ENCODE data around the gene LARGE1.

The LARGE1 gene

DNA sequence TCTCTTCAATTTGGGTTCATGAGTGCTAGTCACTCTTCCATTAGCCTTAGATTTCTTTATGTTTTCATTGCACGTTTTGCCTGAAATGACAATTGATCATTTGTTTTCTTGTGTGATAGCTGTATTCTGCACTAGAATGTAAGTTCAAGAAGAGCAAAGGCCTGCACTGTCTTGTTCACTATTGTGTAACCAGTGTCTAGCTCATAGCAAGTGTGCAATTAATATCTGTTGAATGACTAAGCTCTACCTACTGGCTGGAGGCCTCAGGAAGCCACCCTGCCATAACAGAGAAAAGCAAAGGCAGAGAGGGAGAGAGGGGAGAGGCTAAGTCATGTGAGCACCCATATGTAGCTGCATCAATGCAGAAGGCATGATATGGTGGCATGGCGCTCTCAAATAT is 569.3 kb downstream of the LARGE1 start:
- H3K4me2 ChIP-seq (ENCODE audit: insufficient read depth, low read length): no peak overlapping the region
- H4K20me1 ChIP-seq (ENCODE audit: insufficient read depth, low read length): no peaks in the 10 kb centered on the region
- no peak for TF ChIP-seq EZH2 (IDR thresholded peaks at IDR 0.05; ENCODE audit: borderline replicate concordance, low read depth, low read length, severe bottlenecking)
- TF ChIP-seq, protein P1, sequence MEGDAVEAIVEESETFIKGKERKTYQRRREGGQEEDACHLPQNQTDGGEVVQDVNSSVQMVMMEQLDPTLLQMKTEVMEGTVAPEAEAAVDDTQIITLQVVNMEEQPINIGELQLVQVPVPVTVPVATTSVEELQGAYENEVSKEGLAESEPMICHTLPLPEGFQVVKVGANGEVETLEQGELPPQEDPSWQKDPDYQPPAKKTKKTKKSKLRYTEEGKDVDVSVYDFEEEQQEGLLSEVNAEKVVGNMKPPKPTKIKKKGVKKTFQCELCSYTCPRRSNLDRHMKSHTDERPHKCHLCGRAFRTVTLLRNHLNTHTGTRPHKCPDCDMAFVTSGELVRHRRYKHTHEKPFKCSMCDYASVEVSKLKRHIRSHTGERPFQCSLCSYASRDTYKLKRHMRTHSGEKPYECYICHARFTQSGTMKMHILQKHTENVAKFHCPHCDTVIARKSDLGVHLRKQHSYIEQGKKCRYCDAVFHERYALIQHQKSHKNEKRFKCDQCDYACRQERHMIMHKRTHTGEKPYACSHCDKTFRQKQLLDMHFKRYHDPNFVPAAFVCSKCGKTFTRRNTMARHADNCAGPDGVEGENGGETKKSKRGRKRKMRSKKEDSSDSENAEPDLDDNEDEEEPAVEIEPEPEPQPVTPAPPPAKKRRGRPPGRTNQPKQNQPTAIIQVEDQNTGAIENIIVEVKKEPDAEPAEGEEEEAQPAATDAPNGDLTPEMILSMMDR (IDR thresholded peaks at IDR 0.05; ENCODE audit: borderline replicate concordance, extremely low read depth, low read length, poor library complexity, severe bottlenecking): no peak
- H3K27ac ChIP-seq (ENCODE audit: low read length): no peak overlapping the region
- no peak for DNase-seq
- no peaks in the 10 kb centered on the region for H3K36me3 ChIP-seq (ENCODE audit: insufficient read depth, low read length)
- no peak overlapping the region for H2AFZ ChIP-seq (ENCODE audit: low read depth, low read length)
- no peaks in the 10 kb centered on the region for H3K4me1 ChIP-seq (ENCODE audit: insufficient read depth, low read length)
- H3K27me3 ChIP-seq (ENCODE audit: insufficient read depth, low read length, poor library complexity): no peaks in the 10 kb centered on the region
- H3K79me2 ChIP-seq (ENCODE audit: insufficient read depth, low read length): no peaks in the 10 kb centered on the region
- H3K9me3 ChIP-seq (ENCODE audit: insufficient read depth, low read length, severe bottlenecking): no peaks in the 10 kb centered on the region
- no peak overlapping the region for H3K4me3 ChIP-seq (ENCODE audit: low read depth in 1 of 2, low read length in 2 of 2)
- H3K9ac ChIP-seq (ENCODE audit: low read depth, low read length): no peak overlapping the region
- ATAC-seq (ENCODE audit: insufficient read depth, low read depth): no peak

DNA sequence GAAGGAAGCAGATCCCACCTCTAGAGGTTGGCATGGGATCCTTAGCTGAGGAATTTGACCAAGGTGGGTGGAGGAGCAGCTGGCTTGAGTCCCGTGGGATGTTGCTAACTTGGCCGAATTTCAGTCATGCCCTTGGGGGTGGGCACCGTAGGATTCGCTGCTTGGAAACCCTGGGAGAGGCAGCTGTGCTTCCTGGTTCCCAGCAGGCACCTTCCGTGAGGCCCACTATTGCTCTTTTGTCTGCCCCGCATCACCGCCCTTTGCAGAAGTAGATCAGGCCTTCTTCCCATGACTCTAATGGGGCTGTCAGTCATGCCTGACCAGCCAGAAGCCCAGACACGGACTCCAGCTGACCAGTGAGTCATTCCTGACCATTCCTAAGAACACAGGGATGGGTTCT is 569.8 kb downstream of the LARGE1 start:
- Histone ChIP-seq H2AFZ (ENCODE audit: low read depth, low read length) (no peak overlapping the region), H4K20me1 (ENCODE audit: insufficient read depth, low read length) (no peaks in the 10 kb centered on the region), H3K27me3 (ENCODE audit: insufficient read depth, low read length, poor library complexity) (no peaks in the 10 kb centered on the region), H3K4me3 (ENCODE audit: low read depth in 1 of 2, low read length in 2 of 2) (no peak overlapping the region), H3K4me1 (ENCODE audit: insufficient read depth, low read length) (no peaks in the 10 kb centered on the region), H3K27ac (ENCODE audit: low read length) (no peak overlapping the region), H3K9me3 (ENCODE audit: insufficient read depth, low read length, severe bottlenecking) (no peaks in the 10 kb centered on the region), H3K4me2 (ENCODE audit: insufficient read depth, low read length) (no peak overlapping the region), H3K9ac (ENCODE audit: low read depth, low read length) (no peak overlapping the region), H3K36me3 (ENCODE audit: insufficient read depth, low read length) (no peaks in the 10 kb centered on the region), H3K79me2 (ENCODE audit: insufficient read depth, low read length) (no peaks in the 10 kb centered on the region)
- no peak for ATAC-seq (ENCODE audit: insufficient read depth, low read depth)
- DNase-seq: no peak
- TF ChIP-seq, protein P1 (IDR thresholded peaks at IDR 0.05; ENCODE audit: borderline replicate concordance, extremely low read depth, low read length, poor library complexity, severe bottlenecking): no peak
- TF ChIP-seq EZH2 (IDR thresholded peaks at IDR 0.05; ENCODE audit: borderline replicate concordance, low read depth, low read length, severe bottlenecking): no peak

DNA sequence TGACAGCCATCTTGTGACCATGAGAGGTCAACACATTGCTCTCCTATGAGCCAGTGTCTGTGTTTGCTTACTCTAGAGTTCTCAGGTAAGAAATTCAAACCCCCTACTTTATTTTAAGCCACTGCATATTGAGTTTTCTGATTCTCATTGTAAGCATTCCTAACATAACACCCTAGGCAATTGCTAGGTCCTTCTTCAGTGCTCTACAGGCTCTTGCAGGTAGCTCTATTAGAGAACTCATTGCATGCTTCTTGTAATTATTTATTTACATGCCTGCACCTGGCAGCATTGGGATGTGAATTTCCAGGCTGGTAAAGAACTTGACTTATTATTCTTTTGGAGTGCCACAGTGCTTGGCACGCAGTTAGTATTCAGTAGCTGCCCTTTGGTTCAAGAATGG is 573.3 kb downstream of the LARGE1 start:
- Histone ChIP-seq H3K4me1 (ENCODE audit: insufficient read depth, low read length) (no peaks in the 10 kb centered on the region), H2AFZ (ENCODE audit: low read depth, low read length) (no peak overlapping the region), H3K9ac (ENCODE audit: low read depth, low read length) (no peak overlapping the region), H3K36me3 (ENCODE audit: insufficient read depth, low read length) (no peaks in the 10 kb centered on the region), H3K4me2 (ENCODE audit: insufficient read depth, low read length) (no peak overlapping the region), H3K79me2 (ENCODE audit: insufficient read depth, low read length) (no peaks in the 10 kb centered on the region), H3K27me3 (ENCODE audit: insufficient read depth, low read length, poor library complexity) (no peaks in the 10 kb centered on the region), H3K27ac (ENCODE audit: low read length) (no peak overlapping the region), H3K4me3 (ENCODE audit: low read depth in 1 of 2, low read length in 2 of 2) (no peak overlapping the region), H3K9me3 (ENCODE audit: insufficient read depth, low read length, severe bottlenecking) (no peaks in the 10 kb centered on the region), H4K20me1 (ENCODE audit: insufficient read depth, low read length) (no peaks in the 10 kb centered on the region)
- TF ChIP-seq EZH2 (IDR thresholded peaks at IDR 0.05; ENCODE audit: borderline replicate concordance, low read depth, low read length, severe bottlenecking): no peak
- TF ChIP-seq, protein P1 (IDR thresholded peaks at IDR 0.05; ENCODE audit: borderline replicate concordance, extremely low read depth, low read length, poor library complexity, severe bottlenecking): no peak
- DNase-seq: no peak
- ATAC-seq (ENCODE audit: insufficient read depth, low read depth): no peak

DNA sequence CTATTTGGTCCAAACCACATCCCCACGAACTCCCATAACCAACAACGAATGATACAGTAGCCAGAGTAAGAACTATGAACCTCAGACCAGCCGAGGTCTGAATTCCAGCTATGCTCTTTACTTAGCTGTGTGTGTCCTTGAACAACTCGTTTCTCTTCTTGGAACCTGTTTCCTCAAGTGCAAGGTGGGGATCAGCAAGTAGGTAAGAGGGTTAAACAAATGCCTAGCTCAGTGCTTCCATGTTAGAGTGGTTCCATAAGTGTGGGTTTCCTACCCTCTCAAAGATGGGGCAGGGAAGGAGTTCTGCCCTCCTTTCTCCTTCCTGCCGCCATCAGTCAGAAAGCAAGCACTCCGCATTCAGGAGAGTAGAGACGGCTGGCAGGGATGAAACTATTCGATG is 578.7 kb downstream of the LARGE1 start:
- Histone ChIP-seq H3K4me3 (ENCODE audit: low read depth in 1 of 2, low read length in 2 of 2) (no peak overlapping the region), H4K20me1 (ENCODE audit: insufficient read depth, low read length) (no peaks in the 10 kb centered on the region), H3K79me2 (ENCODE audit: insufficient read depth, low read length) (no peaks in the 10 kb centered on the region), H3K4me1 (ENCODE audit: insufficient read depth, low read length) (no peaks in the 10 kb centered on the region), H3K4me2 (ENCODE audit: insufficient read depth, low read length) (no peak overlapping the region), H3K9me3 (ENCODE audit: insufficient read depth, low read length, severe bottlenecking) (no peaks in the 10 kb centered on the region), H3K27ac (ENCODE audit: low read length) (no peak overlapping the region), H3K36me3 (ENCODE audit: insufficient read depth, low read length) (no peaks in the 10 kb centered on the region), H2AFZ (ENCODE audit: low read depth, low read length) (no peak overlapping the region), H3K9ac (ENCODE audit: low read depth, low read length) (no peak overlapping the region), H3K27me3 (ENCODE audit: insufficient read depth, low read length, poor library complexity) (no peaks in the 10 kb centered on the region)
- DNase-seq: no peak
- no peak for ATAC-seq (ENCODE audit: insufficient read depth, low read depth)
- TF ChIP-seq, protein P1 (IDR thresholded peaks at IDR 0.05; ENCODE audit: borderline replicate concordance, extremely low read depth, low read length, poor library complexity, severe bottlenecking): no peak
- TF ChIP-seq EZH2 (IDR thresholded peaks at IDR 0.05; ENCODE audit: borderline replicate concordance, low read depth, low read length, severe bottlenecking): no peak

Data from DND-41 (cell line).